HepG2 (cell line): ENCODE data around the gene DNAJA2. TPM values are rescaled to one million over a fixed set of nuclear protein-coding genes. Genes with fewer than 3 reads are reported as not detected.
A peak's percentile ranks its signal among the peaks of the same experiment; 100 is the strongest.

Experiments
- ADNP ChIP-seq: sonication (generic); formaldehyde crosslinking; IDR thresholded peaks from 2 replicates; pipeline ENCODE4 v1.4.0; 2020; ENCODE audit warnings: missing genetic modification reagents
- ATF5 ChIP-seq: sonication (generic); formaldehyde crosslinking; IDR thresholded peaks from 2 replicates; pipeline ENCODE4 v1.4.0; 2020; ENCODE audit warnings: mild to moderate bottlenecking, low read depth, missing genetic modification reagents
- FOSL2 ChIP-seq: sonication (generic); formaldehyde crosslinking; IDR thresholded peaks from 2 replicates; pipeline ENCODE4 v1.4.0; 2020; ENCODE audit warnings: missing genetic modification reagents
- GATAD1 ChIP-seq: IDR thresholded peaks from 2 replicates; pipeline ENCODE4 v1.6.1; 2016; ENCODE audit warnings: missing genetic modification reagents, missing compliant biosample characterization
- GFI1 ChIP-seq: sonication (generic); formaldehyde crosslinking; IDR thresholded peaks from 2 replicates; pipeline ENCODE4 v1.5.0; 2020; ENCODE audit warnings: missing genetic modification reagents, mild to moderate bottlenecking, borderline replicate concordance
- HMGXB3 ChIP-seq: sonication (generic); formaldehyde crosslinking; IDR thresholded peaks from 2 replicates; pipeline ENCODE4 v1.4.0; 2020; ENCODE audit warnings: missing genetic modification reagents, borderline replicate concordance
- HMGXB4 ChIP-seq, 2 experiments: sonication (generic) in 1 of 2; formaldehyde crosslinking in 1 of 2; IDR thresholded peaks; 2 replicates each; pipeline versions ENCODE4 v1.4.0 to v1.6.1; 2018 to 2020; ENCODE audit warnings: missing genetic modification reagents in 2 of 2, borderline replicate concordance in 1 of 2, low read depth in 1 of 2, mild to moderate bottlenecking in 1 of 2, missing biosample characterization in 1 of 2
- KDM4B ChIP-seq: sonication (generic); formaldehyde crosslinking; IDR thresholded peaks from 2 replicates; pipeline ENCODE4 v1.4.0; 2020; ENCODE audit warnings: missing genetic modification reagents
- PHF20 ChIP-seq: sonication (generic); formaldehyde crosslinking; IDR thresholded peaks from 2 replicates; pipeline ENCODE4 v1.5.0; 2020; ENCODE audit warnings: mild to moderate bottlenecking, missing genetic modification reagents
- RBAK ChIP-seq: sonication (generic); formaldehyde crosslinking; IDR thresholded peaks from 2 replicates; pipeline ENCODE4 v1.5.1; 2020; ENCODE audit warnings: mild to moderate bottlenecking, missing genetic modification reagents
- SALL2 ChIP-seq: sonication (generic); formaldehyde crosslinking; IDR thresholded peaks from 2 replicates; pipeline ENCODE4 v1.8.1; 2023; ENCODE audit warnings: mild to moderate bottlenecking, missing genetic modification reagents, inconsistent platforms
- TP53 ChIP-seq: sonication (generic); formaldehyde crosslinking; conservative IDR thresholded peaks from 2 replicates; pipeline ENCODE4 v1.4.0; 2020; ENCODE audit warnings: missing genetic modification reagents
- TRAFD1 ChIP-seq: sonication (generic); formaldehyde crosslinking; IDR thresholded peaks from 2 replicates; pipeline ENCODE4 v1.5.1; 2020; ENCODE audit warnings: missing genetic modification reagents, mild to moderate bottlenecking, borderline replicate concordance
- ZC3H4 ChIP-seq: sonication (generic); formaldehyde crosslinking; IDR thresholded peaks from 2 replicates; pipeline ENCODE4 v1.4.0; 2020; ENCODE audit warnings: missing genetic modification reagents, borderline replicate concordance
- ZNF124 ChIP-seq: sonication (generic); formaldehyde crosslinking; IDR thresholded peaks from 2 replicates; pipeline ENCODE4 v1.4.0; 2020; ENCODE audit warnings: missing genetic modification reagents
- ZNF3 ChIP-seq: IDR thresholded peaks from 2 replicates; pipeline ENCODE4 v1.7.0; 2017; ENCODE audit warnings: inconsistent platforms
- ZNF546 ChIP-seq: sonication (generic); formaldehyde crosslinking; conservative IDR thresholded peaks from 2 replicates; pipeline ENCODE4 v1.8.1; 2023; ENCODE audit warnings: mild to moderate bottlenecking, missing genetic modification reagents
- ZNF615 ChIP-seq: sonication (generic); formaldehyde crosslinking; IDR thresholded peaks from 2 replicates; pipeline ENCODE4 v1.5.0; 2020; ENCODE audit warnings: mild to moderate bottlenecking, missing genetic modification reagents, borderline replicate concordance
- ZNF674 ChIP-seq: sonication (generic); formaldehyde crosslinking; IDR thresholded peaks from 2 replicates; pipeline ENCODE4 v1.5.0; 2020; ENCODE audit warnings: low read depth, mild to moderate bottlenecking, missing genetic modification reagents
- ZNF775 ChIP-seq: sonication (generic); formaldehyde crosslinking; IDR thresholded peaks from 2 replicates; pipeline ENCODE4 v1.4.0; 2020; ENCODE audit warnings: missing genetic modification reagents, mild to moderate bottlenecking, moderate library complexity, borderline replicate concordance
- polyA plus RNA-seq, 8 experiments: library from polyadenylated mRNA; depleted of rRNA in 3 of 8; stranded (reverse) in 7 of 8; unstranded in 1 of 8; fragments of >200 nt; fragmentation: Illumina TruSeq in 4 of 8; extraction: Trizol in 4 of 8; gene quantifications; 2 replicates each; pipeline versions ENCODE4 v1.2.1 to v1.2.3, GENCODE V29; 2011 to 2016; ENCODE audit warnings: low read depth in 4 of 8, missing spikeins in 1 of 8, mixed read lengths in 1 of 8; ENCODE audit not compliant: insufficient read depth in 1 of 8
- total RNA-seq, 5 experiments: library from RNA; depleted of rRNA; stranded (reverse); fragments of >200 nt; fragmentation: Illumina TruSeq; extraction: Trizol; gene quantifications; 2 replicates each; pipeline ENCODE4 v1.2.3, GENCODE V29; 2016; ENCODE audit warnings: low read depth in 1 of 5

The DNAJA2 gene
- total and polyA plus RNA-seq, 2 of the 13 experiments (the other 11 are each of a cell fraction or from before 2014, with no cell fraction given), result 25.4 to 176 TPM

- TF ChIP-seq ATF5 (CRISPR knock-in tag), result no peak
- peak; percentile 44; the same call in 1 of the 2 replicates for TF ChIP-seq HMGXB3 (CRISPR knock-in tag)
- TF ChIP-seq ZNF674, result no peak
- no peak for TF ChIP-seq TP53
- TF ChIP-seq RBAK (CRISPR knock-in tag), result peak; percentile 52; the same call in 1 of the 2 replicates
- TF ChIP-seq ZNF124, result peak; percentile 90; the same call in 1 of the 2 replicates
- peak; percentile 93 for TF ChIP-seq GFI1
- 0 out of 2 replicates have a peak, but pooled peaks have one; percentile 72 for TF ChIP-seq ADNP (CRISPR knock-in tag)
- TF ChIP-seq HMGXB4 (CRISPR knock-in tag; IDR thresholded peaks at IDR 0.05; ENCODE audit: borderline replicate concordance in 1 of 2, low read depth in 1 of 2), result peak in 1 of 2 experiments; percentile 54; a peak in 1 of 4 replicates
- 0 out of 2 replicates have a peak, but pooled peaks have one; percentile 65 for TF ChIP-seq ZNF3 (CRISPR knock-in tag)
- TF ChIP-seq GATAD1, result peak; percentile 59
- 0 out of 2 replicates have a peak, but pooled peaks have one; percentile 30 for TF ChIP-seq PHF20
- TF ChIP-seq TRAFD1 (CRISPR knock-in tag), result no peak; the same call in 1 of the 2 replicates
- peak; percentile 59; the same call in 1 of the 2 replicates for TF ChIP-seq ZNF546 (CRISPR knock-in tag)
- TF ChIP-seq ZNF615, result peak; percentile 90; the same call in 1 of the 2 replicates
- TF ChIP-seq FOSL2 (CRISPR knock-in tag), result peak; percentile 80
- no peak for TF ChIP-seq KDM4B
- TF ChIP-seq ZNF775, result 0 out of 2 replicates have a peak, but pooled peaks have one; percentile 28
- no peak for TF ChIP-seq ZC3H4 (CRISPR knock-in tag)
- TF ChIP-seq SALL2, result 0 out of 2 replicates have a peak, but pooled peaks have one; percentile 20
Measured at GRCh38 chr16:46918905-46919792, 54.3 kb downstream of the DNAJA2 start (continued).
